Limb (tissue), 2 donors: Measurements from ENCODE around the gene MARVELD2.
"Not testable (repeated sequence)": the region's sequence is repeated elsewhere in the genome, so short reads cannot be mapped to it uniquely, and the experiment has no call there.

ENCODE experiments used
- DNase-seq, 2 donors: peaks; one replicate each; pipeline ENCODE4 v3.0.0-alpha.2; 2016; ENCODE audit errors: extremely low spot score in 2 of 2

MARVELD2 gene

DNA sequence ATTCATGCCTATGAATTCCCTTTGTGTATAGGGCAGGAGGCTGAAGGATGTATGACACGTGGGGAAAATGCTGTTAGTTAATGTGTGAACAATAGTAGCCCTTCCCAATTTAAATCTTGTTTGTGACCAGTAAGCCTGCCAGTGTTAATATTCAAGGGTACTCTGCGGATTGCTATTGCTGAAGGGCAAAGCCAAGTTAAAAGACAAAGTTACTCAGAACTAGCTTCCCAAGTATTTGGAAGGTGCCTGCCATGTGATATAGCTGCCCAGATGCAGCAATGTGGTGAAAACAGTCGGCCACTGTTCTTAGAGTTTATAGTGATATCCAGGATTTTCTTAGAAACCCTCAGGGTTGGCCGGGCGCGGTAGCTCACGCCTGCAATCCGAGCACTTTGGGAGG, 34.6 kb downstream of the MARVELD2 start:
- DNase-seq = no peak

DNA sequence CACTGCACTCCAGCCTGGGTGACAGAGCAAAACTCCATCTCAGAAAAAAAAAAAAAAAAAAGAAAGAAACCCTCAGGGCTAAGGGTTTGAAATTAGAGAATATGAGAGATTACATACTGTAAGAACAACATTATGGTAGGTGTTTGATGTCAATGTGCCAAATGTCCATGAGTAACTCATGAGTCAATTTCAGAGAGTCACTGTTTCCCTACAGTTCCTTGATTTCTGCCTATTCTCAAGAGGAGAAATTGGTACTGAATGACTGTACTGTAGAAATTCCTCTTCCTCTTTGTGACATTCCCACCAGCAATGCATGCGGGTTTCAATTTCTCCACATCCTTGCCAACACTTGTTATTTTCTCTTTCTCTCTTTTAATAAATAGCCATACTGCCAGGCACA, 35.2 kb downstream of the MARVELD2 start:
- DNase-seq = no peak

DNA sequence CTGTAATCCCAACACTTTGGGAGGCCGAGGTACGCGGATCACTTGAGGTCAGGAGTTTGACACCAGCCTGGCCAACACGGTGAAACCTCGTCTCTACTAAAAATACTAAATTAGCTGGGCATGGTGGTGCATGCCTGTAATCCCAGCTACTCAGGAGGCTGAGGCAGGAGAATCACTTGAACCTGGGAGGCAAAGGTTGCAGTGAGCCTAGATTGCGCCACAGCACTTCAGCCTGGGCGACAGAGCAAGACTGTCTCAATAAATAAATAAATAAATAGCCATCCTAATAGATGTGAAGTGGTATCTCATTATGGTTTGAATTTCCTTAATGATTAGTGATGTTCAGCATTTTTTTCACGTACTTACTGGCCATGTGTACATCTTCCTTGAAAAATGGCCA, 35.6 kb downstream of the MARVELD2 start:
- DNase-seq = not testable (repeated sequence)

DNA sequence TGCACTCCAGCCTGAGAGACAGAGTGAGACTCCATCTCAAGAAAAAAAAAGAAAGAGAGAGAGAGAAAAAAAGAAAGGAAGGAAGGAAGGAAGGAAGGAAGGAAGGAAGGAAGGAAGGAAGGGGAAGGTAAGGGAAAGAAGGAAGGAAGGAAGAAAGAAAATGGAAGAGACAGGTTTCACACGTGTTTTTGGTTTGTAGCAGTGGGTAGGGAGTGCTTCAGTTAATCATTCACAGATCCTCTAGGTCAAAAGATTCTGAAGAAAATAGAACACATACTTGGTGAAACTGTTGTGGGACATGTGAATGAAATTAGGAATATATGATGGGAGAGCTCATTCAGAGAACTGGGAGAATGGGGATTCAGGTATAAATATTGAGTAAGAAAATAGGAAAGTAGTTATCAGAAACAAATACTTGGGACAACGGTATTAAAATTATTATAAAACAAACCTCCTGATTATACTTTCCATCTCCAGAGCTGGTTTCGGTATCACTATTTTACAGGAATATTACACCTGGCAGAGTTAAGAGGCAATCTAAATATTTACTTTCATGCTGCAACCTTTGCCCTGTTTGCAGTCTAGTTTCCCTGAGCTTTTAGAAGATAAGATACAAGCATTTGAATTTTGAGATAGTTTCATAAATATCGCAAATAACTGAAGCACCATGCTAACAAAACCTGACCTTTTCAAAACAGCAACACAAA, 37.2 kb downstream of the MARVELD2 start:
- DNase-seq = no peak

DNA sequence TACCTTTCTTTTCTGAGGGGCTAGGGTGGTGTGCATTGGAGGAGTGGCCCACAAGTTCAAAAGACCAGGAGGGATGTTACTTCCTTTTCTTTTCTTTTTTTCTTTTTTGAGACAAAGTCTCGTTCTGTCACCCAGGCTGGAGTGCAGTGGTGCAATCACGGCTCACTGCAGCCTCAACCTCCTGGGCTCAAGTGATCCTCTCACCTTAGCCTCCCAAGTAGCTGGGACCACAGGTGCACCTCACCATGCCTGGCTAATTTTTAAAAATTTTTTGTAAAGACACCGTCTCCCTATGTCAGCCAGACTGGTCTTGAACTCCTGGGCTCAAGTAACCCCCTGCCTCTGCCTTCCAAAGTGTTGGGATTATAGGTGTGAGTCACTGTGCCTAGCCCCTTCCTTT, 38.6 kb downstream of the MARVELD2 start:
- not testable (repeated sequence) for DNase-seq

DNA sequence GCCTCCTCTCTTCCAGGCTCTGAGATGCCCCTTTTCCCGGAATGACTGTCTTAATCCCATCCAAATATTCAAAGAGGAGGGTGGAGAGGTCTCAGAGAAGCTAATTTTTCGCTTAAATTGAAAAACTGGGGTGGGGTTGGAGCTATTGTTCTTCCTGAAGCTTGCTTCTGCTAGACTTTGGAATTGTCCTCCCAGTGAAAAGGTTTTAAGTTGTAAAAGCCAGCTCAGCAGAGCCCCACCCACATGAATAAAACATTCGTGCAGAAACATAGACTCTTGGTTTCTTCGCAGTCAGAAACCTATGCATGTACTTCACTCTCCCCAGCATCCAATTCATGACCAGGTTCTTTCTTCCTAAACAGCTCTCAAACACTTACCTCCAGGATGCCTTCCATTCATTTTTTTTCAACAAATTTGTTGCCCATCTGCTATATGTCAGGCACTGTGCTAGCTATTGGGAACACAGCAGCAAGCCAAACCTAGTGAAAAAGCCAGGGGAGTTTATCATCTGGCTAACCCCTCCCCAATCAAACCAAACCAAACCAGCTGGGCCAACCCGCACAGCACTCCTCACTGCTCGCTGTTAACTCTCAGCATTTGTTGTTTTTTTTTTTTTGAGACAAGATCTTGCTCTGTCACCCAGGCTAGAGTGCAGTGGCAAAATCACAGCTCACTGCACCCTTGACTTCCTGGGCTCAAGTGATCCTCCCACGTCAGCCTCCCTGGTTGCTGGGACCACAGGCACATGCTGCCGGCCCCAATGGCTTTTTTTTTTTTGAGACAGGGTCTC, 39.7 kb downstream of the MARVELD2 start:
- DNase-seq = no peak

DNA sequence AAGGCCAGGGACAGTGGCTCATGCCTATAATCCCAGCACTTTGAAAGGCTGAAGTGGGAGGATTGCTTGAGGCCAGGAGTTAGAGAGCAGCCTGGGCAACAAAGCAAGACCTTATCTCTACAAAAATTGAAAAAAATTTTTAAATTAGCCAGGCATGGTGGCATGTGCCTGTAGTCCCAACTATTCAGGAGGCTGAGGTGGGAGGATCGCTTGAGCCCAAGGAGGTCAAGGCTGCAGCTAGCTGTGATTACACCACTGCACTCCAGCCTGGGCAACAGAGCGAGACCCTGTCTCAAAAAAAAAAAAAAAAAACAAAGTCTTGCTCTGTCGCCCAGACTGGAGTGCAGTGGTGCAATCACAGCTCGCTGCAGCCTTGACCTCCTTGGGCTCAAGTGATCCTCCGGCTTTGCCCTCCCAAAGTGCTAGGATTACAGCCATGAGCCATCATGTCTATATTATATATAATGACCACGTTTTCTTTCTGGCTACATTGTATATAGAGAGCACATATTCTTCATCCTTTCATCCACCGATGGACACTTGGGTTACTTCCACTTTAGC, 40.6 kb downstream of the MARVELD2 start:
- DNase-seq = not testable (repeated sequence)

DNA sequence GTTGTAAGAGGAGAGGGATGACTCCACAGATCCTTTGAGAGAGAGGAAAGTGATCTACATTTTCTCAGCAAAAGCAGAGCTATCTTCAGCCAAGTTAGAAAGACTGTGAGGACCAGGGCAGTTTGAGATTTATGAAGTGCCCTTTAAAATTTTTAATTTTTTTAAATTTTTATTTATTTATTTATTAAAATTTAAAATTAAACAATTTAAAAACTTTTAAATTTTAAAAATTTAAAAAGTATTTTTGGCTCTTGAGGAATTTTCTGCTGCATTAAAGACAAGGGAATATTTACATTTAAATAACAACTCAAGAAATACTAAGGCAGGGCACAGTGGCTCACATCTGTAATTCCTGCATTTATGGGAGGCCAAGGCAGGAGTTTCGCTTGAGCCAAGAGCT, 47.3 kb downstream of the MARVELD2 start:
- DNase-seq = no peak

DNA sequence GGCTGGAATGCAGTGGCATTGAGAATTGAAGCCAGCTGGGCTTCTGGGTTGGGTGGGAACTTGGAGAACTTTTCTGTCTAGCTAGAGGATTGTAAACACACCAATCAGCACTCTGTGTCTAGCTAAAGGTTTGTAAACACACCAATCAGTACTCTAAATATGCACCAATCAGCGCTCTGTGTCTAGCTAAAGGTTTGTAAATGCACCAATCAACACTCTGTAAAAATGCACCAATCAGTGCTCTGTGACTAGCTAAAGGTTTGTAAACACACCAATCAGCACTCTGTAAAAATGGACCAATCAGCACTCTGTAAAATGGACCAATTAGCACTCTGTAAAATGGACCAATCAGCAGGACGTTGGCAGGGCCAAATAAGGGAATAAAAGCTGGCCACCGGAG, 51.5 kb downstream of the MARVELD2 start:
- DNase-seq = not testable (repeated sequence)

DNA sequence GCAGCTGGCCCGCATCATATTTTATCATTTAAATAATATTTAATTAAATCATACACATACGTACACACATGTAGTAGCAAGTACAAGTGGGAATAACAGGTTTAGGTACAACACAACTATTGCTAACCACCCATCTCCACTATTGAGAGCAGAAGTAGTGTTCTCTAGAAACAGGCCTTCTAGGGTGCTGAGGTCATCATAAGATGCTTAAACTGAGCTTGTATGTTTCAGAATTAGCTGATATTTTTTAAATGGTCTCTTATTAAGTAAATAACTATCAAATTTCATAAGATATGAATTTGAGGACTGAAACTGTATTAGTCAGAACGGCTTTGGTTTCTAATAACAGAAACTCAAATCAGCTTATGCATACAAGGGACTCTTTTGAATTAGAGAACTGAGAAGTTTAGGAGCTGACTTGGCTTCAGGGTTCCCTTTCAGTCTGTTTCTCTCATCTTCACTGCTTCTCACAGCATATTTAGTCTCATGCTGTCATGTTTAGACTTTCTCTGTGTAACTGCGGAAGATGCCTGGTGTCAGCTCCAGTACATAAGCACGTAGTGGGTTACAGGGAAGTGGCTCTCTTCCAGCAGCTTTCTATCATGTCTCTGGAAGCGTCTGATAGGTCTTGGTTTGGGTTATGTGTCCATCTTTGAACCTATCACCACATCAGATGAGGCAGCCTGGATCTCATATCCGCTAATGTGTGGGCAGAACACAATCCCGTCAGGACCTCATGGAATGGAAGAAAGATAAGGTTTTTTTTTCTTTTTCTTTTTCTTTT, 52.7 kb downstream of the MARVELD2 start:
- no peak for DNase-seq

DNA sequence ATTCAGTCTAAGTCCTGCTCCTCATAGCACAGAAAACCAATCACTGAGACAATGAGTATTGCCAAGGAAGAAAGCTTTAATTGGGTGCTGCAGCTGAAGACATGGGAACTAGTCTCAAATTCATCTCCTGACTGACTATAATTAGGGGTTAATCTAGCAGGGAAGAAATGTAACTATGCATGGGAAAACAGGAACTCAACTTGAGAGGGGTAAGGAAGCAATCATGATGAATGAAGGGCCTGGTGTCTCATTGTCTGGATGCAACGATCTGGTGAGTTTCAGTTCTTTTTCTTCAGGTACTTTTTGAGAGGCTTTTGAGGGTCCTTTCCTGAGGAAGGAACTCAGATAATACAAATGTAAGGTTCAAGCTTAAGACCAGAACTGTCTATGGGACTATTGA, 53.7 kb downstream of the MARVELD2 start:
- no peak for DNase-seq

DNA sequence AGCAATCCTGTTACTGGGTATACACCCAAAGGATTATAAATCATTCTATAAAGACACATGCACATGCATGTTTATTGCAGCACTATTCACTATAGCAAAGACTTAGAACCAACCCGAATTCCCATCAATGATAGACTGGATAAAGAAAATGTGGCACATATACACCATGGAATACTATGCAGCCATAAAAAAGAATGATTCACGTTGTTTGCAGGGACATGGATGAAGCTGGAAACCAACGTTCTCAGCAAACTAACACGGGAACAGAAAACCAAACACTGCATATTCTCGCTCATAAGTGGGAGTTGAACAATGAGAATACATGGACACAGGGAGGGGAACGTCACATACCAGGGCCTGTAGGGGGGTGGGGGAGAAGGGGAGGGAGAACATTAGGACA, 56.6 kb downstream of the MARVELD2 start:
- DNase-seq = not testable (repeated sequence)

DNA sequence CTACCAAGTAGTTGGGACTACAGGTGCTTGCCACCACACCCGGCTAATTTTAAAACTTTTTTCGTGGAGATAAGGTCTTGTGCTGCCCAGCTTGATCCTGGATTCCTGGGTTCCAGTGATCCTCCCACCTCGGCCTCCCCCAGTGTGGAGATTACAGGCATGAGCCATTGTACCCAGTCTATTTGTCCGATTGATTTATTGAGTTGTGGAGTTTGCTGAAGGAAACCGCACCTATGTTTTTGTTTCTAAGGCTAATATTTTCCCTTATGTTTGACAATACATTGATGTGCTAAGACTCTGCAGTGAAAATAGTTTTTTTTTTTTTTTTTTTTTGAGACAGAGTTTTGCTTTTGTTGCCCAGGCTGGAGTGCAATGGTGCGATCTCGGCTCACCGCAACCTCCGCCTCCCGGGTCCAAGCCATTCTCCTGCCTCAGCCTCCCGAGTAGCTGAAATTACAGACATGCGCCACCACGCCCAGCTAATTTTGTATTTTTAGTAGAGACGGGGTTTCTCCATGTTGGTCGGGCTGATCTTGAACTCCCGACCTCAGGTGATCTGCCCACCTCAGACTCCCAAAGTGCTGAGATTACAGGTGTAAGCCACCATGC, 57.7 kb downstream of the MARVELD2 start:
- not testable (repeated sequence) for DNase-seq

DNA sequence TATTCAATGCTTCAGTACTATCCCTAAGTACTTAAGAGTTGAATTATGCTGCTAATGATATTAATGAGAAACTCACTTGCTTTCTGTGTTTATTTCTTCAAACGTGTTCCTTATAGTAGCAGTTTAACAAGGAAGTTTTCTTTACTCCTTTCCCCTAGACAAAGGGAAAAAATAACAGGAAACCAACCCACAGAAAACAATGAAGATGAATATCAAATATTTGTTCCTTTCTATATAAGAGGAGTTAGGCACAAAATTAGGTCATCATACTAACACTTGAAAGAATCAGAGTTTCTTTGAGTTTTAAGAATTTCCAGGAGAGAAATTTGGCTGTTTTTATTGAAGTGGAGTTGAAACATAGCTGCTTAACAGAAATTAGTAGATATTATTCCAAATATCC, 62.3 kb downstream of the MARVELD2 start:
- DNase-seq = no peak

DNA sequence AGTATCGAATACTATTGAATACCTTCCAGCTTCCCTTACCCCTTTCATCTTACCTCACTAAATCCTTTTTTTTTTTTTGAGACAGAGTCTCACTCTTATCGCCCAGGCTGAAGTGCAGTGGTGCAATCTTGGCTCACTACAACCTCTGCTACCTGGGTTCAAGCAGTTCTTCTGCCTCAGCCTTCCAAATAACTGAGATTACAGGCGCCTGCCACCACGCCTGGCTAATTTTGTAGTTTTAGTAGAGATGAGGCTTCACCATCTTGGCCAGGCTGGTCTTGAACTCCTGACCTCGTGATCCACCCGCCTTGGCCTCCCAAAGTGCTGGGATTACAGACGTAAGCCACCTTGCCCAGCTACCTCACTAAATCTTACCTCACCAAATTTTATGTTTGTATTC, 63.4 kb downstream of the MARVELD2 start:
- DNase-seq = not testable (repeated sequence)

DNA sequence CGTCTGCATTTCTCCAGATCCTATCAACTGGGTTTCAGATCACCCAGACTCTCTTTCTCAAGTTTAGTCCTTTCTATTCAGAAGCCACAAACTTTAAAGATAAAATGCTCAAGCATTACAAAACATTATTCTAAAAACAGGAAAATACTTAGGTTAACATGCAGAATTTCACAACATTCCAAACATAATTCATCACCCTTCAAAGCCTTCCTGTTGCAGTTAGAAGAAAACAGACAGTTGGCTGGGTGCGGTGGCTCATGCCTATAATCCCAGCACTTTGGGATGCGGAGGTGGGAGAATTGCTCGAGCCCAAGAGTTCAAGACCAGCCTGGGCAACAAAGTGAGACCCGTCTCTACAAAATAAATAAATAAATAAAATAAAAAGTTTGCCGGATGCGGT, 70.0 kb downstream of the MARVELD2 start:
- DNase-seq = no peak

DNA sequence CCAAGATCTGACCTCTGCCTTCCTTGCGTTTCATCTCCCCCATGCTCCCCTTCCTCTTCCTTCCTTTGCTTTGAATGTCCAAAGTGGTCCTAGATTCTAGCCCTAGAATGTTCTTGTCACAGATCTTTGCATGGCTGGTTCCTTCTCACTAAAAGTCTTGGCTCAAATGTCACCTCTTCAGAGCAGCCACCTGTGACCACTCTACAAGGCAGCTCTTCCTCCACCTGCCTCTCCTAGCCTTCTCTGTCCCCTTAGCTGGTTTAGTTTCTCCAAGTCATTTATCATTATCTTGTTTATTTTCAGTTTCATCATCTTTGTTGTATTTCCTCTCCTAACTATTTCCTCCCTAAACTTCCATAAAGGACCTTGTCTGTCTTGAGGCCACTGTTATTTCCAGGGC, 70.6 kb downstream of the MARVELD2 start:
- DNase-seq = no peak

DNA sequence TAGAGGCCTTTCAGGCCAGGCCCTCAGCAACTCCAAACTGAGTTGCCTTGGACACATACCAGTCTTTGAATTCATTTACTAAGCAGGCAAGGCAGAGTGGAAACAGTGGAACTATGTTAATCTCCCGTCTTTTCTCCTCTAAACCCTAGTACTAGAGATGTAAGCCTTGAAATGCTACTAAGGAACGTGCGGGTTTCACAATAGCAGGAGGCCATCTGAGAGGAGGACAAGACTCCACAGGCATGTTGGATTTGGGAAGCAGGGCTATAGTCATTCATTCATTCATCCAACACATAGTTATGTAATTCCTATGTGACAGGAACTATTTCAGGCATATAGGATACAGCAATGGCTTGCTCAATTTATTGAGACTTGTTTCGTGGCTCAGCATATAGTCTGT, 74.3 kb downstream of the MARVELD2 start:
- DNase-seq = no peak

DNA sequence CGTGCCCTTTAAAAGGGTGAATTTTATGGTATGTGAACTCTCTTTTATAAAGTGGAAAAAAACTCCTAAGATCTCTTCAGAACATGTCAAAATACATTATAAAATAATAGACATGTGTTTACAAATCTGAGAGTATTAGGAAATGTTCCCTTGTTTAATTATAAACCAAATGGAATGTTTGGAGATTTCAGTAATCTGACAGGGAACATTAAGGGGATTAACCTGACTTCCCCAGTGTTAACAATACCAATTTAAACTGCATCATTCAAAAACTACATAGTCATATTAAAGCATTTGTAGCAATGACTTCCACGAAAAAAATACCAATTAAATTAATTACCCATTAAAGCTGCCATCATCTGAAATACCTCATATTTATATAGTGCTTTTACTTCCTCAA, 76.1 kb downstream of the MARVELD2 start:
- DNase-seq = no peak

DNA sequence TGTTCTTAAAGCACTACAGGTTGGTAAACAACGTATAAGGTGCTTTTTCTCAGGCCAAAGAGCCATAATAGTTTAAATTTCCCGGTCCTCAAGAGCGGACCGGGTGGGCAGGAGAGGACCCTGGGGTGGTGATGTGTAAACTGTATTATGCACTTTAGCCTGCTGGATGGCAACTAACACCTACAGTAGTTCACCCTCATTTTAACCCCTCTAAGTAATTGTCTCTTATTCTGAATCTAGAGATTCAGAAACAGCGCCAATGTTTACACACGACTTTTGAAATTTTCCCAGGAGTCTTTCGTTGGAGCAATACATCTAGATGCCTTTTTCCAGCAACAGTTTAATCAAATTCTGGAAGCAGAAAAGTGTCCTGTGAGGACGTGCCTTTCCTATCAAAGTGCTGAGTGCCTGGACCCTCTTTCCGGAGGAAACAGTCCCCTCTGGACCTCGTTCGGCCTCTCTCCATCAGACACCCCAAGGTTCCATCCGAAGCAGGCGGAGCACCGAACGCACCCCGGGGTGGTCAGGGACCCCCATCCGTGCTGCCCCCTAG, 77.0 kb downstream of the MARVELD2 start:
- no peak for DNase-seq

DNA sequence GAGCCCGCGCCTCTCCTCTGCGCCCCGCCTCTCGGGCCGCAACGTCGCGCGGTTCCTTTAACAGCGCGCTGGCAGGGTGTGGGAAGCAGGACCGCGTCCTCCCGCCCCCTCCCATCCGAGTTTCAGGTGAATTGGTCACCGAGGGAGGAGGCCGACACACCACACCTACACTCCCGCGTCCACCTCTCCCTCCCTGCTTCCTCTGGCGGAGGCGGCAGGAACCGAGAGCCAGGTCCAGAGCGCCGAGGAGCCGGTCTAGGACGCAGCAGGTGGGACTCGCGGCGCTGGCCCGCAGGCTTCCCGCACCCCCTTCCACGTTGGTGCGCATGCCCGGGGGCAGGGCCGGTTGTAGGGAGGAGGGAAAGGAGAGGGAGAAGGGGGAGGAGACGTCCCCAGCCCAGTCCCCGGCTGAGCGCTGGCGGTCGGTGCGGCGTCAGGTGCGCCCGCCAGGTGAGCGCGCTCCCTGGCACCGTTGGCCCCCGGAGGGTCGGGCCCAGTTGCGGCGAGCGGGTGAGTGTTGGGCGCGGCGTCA, 77.5 kb downstream of the MARVELD2 start, which contains the start of gene OCLN:
OCLN (plus strand) TSS at position 400 of the 532 bp plus-strand sequence. CDS start 11,455 bp downstream, outside the sequence.
- DNase-seq = peak in 1 of 2 donors; percentile 72
